ENCODE measurements around the gene PKP4. TPM values are rescaled to one million over a fixed set of nuclear protein-coding genes. Genes with fewer than 3 reads are reported as not detected.
"Not testable (repeated sequence)": the region's sequence is repeated elsewhere in the genome, so short reads cannot be mapped to it uniquely, and the experiment has no call there.

Gene PKP4
- polyA plus RNA-seq, 1 donor, result 26.7 TPM

GRCh38 chr2:158464426-158465281, 7.9 kb downstream of the PKP4 start:
- no peak for DNase-seq

GRCh38 chr2:158467248-158467647, 10.5 kb downstream of the PKP4 start:
- no peak for DNase-seq

- not testable (repeated sequence) for DNase-seq
Observed at GRCh38 chr2:158472829-158473228, 16.1 kb downstream of the PKP4 start.

GRCh38 chr2:158473300-158473699, 16.5 kb downstream of the PKP4 start:
- not testable (repeated sequence) for DNase-seq

GRCh38 chr2:158473719-158474392, 17.1 kb downstream of the PKP4 start:
- no peak for DNase-seq

GRCh38 chr2:158474526-158475011, 17.8 kb downstream of the PKP4 start:
- not testable (repeated sequence) for DNase-seq

GRCh38 chr2:158477202-158477601, 20.4 kb downstream of the PKP4 start:
- DNase-seq, result no peak

GRCh38 chr2:158478237-158478636, 21.5 kb downstream of the PKP4 start:
- DNase-seq, result no peak

GRCh38 chr2:158478816-158479215, 22.1 kb downstream of the PKP4 start:
- no peak for DNase-seq

GRCh38 chr2:158481116-158481515, 24.4 kb downstream of the PKP4 start:
- no peak for DNase-seq

- no peak for DNase-seq
Observed at GRCh38 chr2:158482594-158482993, 25.8 kb downstream of the PKP4 start.

GRCh38 chr2:158484892-158485556, 28.3 kb downstream of the PKP4 start:
- no peak for DNase-seq

- DNase-seq, result no peak
Observed at GRCh38 chr2:158486150-158486969, 29.6 kb downstream of the PKP4 start.

- no peak for DNase-seq
Observed at GRCh38 chr2:158486970-158487325, 30.2 kb downstream of the PKP4 start.

- DNase-seq, result no peak
Observed at GRCh38 chr2:158487419-158487818, 30.7 kb downstream of the PKP4 start.

GRCh38 chr2:158488442-158489216, 31.9 kb downstream of the PKP4 start:
- no peak for DNase-seq

- no peak for DNase-seq
Observed at GRCh38 chr2:158489366-158490112, 32.8 kb downstream of the PKP4 start.

GRCh38 chr2:158491072-158491471, 34.3 kb downstream of the PKP4 start:
- no peak for DNase-seq

- no peak for DNase-seq
Observed at GRCh38 chr2:158493458-158493857, 36.7 kb downstream of the PKP4 start.

- no peak for DNase-seq
Observed at GRCh38 chr2:158495175-158495574, 38.4 kb downstream of the PKP4 start.

- no peak for DNase-seq
Observed at GRCh38 chr2:158496986-158497385, 40.2 kb downstream of the PKP4 start.

Measured in hindlimb muscle (tissue), 1 donor.